ENCODE measurements around the gene TMEM44. TPM values are rescaled to one million over a fixed set of nuclear protein-coding genes. Genes with fewer than 3 reads are reported as not detected.

The TMEM44 gene
- total RNA-seq, 2 experiments from 2014 or later = 1.9 to 2.7 TPM

DNA sequence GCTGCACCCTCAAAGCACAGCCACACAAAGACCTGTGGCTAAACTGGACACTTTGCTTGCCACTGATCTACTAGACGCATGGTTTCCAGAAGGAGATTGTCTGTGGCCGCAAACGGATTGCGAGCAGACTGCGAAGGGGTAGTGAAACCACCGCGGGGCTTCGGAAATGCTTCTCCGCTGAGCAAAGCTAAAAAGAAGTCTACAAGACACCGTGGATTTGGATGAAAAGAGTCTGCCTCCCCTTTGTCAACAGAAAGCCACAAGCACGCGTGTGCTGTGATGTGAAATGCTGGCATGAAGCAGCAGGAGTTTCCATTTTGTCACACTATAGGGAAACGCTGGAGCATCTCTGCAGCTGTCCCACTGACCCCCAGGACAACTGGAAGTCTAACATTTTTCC, 63.0 kb downstream of the TMEM44 start:
- DNase-seq = no peak
- Mint-ChIP-seq H3K4me1 (no peaks in the 10 kb centered on the region), H3K36me3 (ENCODE audit: low read depth) (no peaks in the 10 kb centered on the region), H3K27me3 (peaks cover 21% of the 10 kb centered on the region), H3K9me3 (no peaks in the 10 kb centered on the region), H3K4me3 (no peak overlapping the region), H3K27ac (no peak overlapping the region)
- CTCF ChIA-PET = no interaction called here
- POLR2A ChIA-PET = no interaction called here

- POLR2A ChIA-PET = no interaction called here
- H3K9me3 Mint-ChIP-seq = no peaks in the 10 kb centered on the region
- CTCF ChIA-PET = interaction anchor here (1.0 to 1.3 kb wide), 2 partner anchors 10 to 235 kb away, joined by 3 to 4 read pairs; no protein-coding TSS in a partner anchor
- H3K36me3 Mint-ChIP-seq (ENCODE audit: low read depth) = no peaks in the 10 kb centered on the region
- H3K4me3 Mint-ChIP-seq = no peak overlapping the region
- no peak for DNase-seq
- H3K4me1 Mint-ChIP-seq = no peaks in the 10 kb centered on the region
- H3K27ac Mint-ChIP-seq = no peak overlapping the region
- peaks cover 21% of the 10 kb centered on the region for H3K27me3 Mint-ChIP-seq
Observed at GRCh38 chr3:194569252-194569651, 64.0 kb downstream of the TMEM44 start.

- H3K36me3 Mint-ChIP-seq (ENCODE audit: low read depth) = no peaks in the 10 kb centered on the region
- CTCF ChIA-PET = no interaction called here
- POLR2A ChIA-PET = no interaction called here
Observed at GRCh38 chr3:194565597-194566190, 67.5 kb downstream of the TMEM44 start.

DNA sequence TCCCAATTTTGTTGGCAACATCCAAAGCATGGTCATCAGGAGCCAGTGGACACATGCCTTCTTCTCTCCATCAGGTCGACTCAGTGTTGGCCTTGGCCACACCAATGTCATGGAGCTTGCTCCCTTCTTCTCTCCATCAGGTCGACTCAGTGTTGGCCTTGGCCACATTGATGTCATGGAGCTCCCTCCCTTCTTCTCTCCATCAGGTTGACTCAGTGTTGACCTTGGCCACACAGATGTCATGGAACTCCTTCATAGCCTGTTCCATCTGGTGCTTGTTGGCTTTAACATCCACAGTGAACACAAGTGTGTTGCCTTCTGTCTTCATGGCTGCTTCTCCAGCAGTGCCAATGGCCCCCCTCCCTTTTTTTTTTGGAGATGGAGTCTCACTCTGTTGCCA, 70.2 kb downstream of the TMEM44 start:
- no peak for DNase-seq
- no peaks in the 10 kb centered on the region for H3K4me1 Mint-ChIP-seq
- peaks cover 2% of the 10 kb centered on the region for H3K27me3 Mint-ChIP-seq
- H3K4me3 Mint-ChIP-seq = no peak overlapping the region
- no peaks in the 10 kb centered on the region for H3K9me3 Mint-ChIP-seq
- CTCF ChIA-PET = interaction anchor here (0.7 to 3.4 kb wide), 4 partner anchors 10 to 247 kb away, joined by 3 to 17 read pairs (median 5); no protein-coding TSS in a partner anchor
- POLR2A ChIA-PET = no interaction called here
- no peak overlapping the region for H3K27ac Mint-ChIP-seq
- H3K36me3 Mint-ChIP-seq (ENCODE audit: low read depth) = no peaks in the 10 kb centered on the region

More at GRCh38 chr3:194565597-194566190, 67.5 kb downstream of the TMEM44 start:
- no peaks in the 10 kb centered on the region for H3K4me1 Mint-ChIP-seq
- no peak overlapping the region for H3K4me3 Mint-ChIP-seq
- DNase-seq = no peak
- H3K27ac Mint-ChIP-seq = no peak overlapping the region
- H3K9me3 Mint-ChIP-seq = no peaks in the 10 kb centered on the region
- H3K27me3 Mint-ChIP-seq = peaks cover 2% of the 10 kb centered on the region

DNA sequence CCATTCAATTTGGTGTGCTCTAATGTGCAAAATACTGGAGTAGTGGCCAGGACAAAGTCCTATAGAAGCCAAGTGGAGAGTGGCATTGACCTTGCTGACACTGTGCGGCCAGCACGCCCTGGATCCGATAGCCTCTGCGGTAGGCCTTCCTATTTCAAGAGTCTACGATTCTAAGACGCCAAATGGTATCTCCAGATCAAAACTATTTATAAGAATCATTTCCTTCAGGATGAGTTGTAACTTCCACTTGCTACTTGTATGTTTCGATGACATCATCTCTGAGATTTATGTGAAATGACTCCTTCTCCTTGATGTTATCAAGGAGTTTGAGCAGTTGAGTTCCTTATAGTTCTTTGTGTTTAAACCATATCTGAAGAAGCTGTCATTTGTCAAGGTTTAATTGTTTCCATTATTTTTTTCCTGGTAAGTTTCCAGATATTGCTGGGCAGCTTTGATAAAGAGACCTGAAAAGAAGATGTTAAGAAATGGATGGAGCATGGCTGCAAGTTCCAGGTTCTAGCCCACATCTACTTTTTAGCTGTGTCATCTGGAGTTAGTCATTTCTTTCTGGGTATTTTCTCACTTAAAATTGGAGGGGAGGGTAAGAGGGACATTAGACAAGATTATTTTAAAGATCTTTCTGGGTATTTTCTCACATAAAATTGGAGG, 71.8 kb downstream of the TMEM44 start:
- Mint-ChIP-seq H3K4me1 (peaks cover 3% of the 10 kb centered on the region), H3K9me3 (no peaks in the 10 kb centered on the region)

GRCh38 chr3:194560047-194560446, 73.2 kb downstream of the TMEM44 start:
- Mint-ChIP-seq H3K9me3 (no peaks in the 10 kb centered on the region), H3K27me3 (no peaks in the 10 kb centered on the region), H3K36me3 (ENCODE audit: low read depth) (no peaks in the 10 kb centered on the region), H3K4me1 (peaks cover 3% of the 10 kb centered on the region), H3K4me3 (no peak overlapping the region), H3K27ac (no peak overlapping the region)
- CTCF ChIA-PET = interaction anchor here (0.6 to 0.8 kb wide), 2 partner anchors 20 to 53 kb away, joined by 4 to 6 read pairs; no protein-coding TSS in a partner anchor
- no peak for DNase-seq
- POLR2A ChIA-PET = no interaction called here

More for the DNA sequence above, 71.8 kb downstream of the TMEM44 start:
- no peak overlapping the region for H3K27ac Mint-ChIP-seq
- no peaks in the 10 kb centered on the region for H3K36me3 Mint-ChIP-seq (ENCODE audit: low read depth)
- ChIA-PET POLR2A (no interaction called here), CTCF (interaction anchor here (1.1 to 3.4 kb wide), 4 partner anchors 10 to 23 kb away, joined by 3 to 17 read pairs (median 5); no protein-coding TSS in a partner anchor)
- no peaks in the 10 kb centered on the region for H3K27me3 Mint-ChIP-seq
- DNase-seq = no peak
- H3K4me3 Mint-ChIP-seq = no peak overlapping the region

- POLR2A ChIA-PET = no interaction called here
- H3K4me1 Mint-ChIP-seq = peaks cover 3% of the 10 kb centered on the region
- no peak overlapping the region for H3K27ac Mint-ChIP-seq
- no peak for DNase-seq
- H3K36me3 Mint-ChIP-seq (ENCODE audit: low read depth) = no peaks in the 10 kb centered on the region
- H3K27me3 Mint-ChIP-seq = no peaks in the 10 kb centered on the region
- no peak overlapping the region for H3K4me3 Mint-ChIP-seq
- H3K9me3 Mint-ChIP-seq = no peaks in the 10 kb centered on the region
- CTCF ChIA-PET = interaction anchor here (0.6 to 0.8 kb wide), 2 partner anchors 20 to 52 kb away, joined by 4 to 6 read pairs; no protein-coding TSS in a partner anchor
Observed at GRCh38 chr3:194559530-194559929, 73.7 kb downstream of the TMEM44 start.

DNA sequence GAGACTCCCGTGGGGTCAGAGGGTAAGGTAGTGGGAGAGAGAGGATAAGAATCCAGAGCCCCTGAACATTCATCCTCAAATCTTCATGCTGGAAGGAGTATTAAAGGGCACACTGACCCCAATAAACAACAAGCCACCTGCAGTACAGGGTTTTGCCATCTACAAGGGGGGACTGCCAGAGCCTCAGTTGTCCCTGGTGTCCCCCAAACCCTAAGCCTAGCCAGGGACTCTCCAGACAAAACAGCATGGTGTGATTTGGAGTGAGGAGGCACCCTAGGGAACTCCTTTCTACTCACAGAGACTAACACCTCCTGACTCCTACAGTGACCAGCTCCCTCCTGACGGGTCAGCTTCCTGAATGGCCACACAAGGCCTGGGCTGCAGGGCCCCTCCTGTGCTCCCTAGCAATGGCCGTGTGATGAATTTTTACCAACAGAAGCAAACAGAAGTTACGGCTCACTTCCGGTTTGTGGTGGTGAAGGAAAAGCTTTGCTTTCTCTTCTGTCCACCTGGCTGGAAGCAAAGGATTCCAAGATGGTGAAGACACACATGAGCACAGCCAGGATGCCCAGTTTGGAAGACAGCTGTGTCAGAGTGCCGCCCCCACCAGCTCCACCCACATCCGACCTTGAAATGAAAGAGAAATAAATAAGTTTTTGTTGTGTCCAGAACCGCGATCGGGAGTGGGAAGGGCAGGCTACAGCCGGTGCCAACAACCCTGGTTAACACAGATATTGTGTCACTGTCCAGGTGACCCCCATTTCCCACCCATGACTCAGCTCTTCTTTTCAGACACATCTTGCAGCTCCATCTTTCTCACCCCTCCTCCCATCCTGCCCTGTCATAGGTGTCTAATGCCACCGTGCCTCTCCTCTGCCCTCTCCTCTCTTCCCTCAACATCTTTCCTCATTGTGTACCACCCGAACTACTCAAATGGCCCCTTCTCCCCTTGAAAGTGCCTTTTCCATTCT, 76.8 kb downstream of the TMEM44 start:
- H3K27ac Mint-ChIP-seq = peak overlapping the region; percentile 52

DNA sequence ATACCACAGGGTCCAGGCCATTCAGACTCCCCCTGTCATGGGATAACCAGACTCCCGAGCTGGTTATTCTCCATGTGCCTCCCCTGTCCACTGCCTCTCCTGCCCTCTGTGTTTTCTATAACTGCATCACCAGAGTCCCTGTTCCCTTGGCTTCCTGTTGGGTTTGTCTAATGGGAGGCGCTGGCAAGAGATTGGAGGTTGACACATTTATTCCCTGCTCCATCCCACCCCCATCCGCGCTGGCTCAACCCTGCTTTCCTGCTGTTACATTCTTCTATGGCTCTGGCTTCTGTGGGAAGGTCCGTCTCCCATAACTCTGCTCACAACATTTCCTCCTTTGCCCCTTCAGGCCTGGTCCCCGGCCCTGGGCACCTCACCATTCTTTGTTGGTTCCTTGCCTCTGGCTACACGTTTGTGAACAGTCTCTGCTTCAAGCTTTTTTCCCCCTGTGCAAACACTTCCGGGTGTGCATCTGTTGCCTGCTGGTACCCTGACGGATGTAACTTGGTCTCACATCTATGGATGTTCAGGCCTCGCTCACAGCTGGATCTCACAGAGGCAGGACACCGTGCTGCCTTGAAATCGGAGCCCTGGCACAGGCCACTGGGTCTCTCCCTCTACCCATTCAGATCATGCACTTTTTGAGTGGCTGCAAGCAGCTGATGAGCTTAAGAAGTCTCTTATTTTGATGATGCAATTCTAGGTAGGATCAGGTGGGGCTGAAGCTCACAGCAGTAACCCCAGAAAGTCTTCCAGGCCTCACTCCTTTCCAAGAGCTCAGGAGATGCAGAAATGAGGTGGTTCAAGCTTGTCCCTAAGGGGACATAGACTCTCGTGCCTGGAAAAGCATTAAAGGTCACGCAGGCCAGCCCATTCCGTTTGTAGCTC, 77.8 kb downstream of the TMEM44 start:
- ChIA-PET POLR2A (interaction anchor here (0.6 kb wide), 1 partner anchor 21 kb away, joined by 3 read pairs; no protein-coding TSS in a partner anchor), CTCF (interaction anchor here (0.8 to 1.2 kb wide), 3 partner anchors 19 to 53 kb away, joined by 3 to 8 read pairs (median 3); no protein-coding TSS in a partner anchor)
- DNase-seq = no peak
- peaks cover 3% of the 10 kb centered on the region for H3K4me1 Mint-ChIP-seq
- H3K9me3 Mint-ChIP-seq = no peaks in the 10 kb centered on the region
- no peak overlapping the region for H3K4me3 Mint-ChIP-seq
- no peaks in the 10 kb centered on the region for H3K27me3 Mint-ChIP-seq
- no peaks in the 10 kb centered on the region for H3K36me3 Mint-ChIP-seq (ENCODE audit: low read depth)
- H3K27ac Mint-ChIP-seq = no peak overlapping the region

More for the DNA sequence above, 76.8 kb downstream of the TMEM44 start:
- no peak for DNase-seq
- ChIA-PET CTCF (interaction anchor here (0.6 to 1.2 kb wide), 4 partner anchors 12 to 55 kb away, joined by 3 to 8 read pairs (median 4); no protein-coding TSS in a partner anchor), POLR2A (interaction anchor here (0.6 kb wide), 1 partner anchor 20 kb away, joined by 3 read pairs; no protein-coding TSS in a partner anchor)
- Mint-ChIP-seq H3K27me3 (no peaks in the 10 kb centered on the region), H3K4me3 (peak overlapping the region; percentile 46), H3K36me3 (ENCODE audit: low read depth) (no peaks in the 10 kb centered on the region), H3K9me3 (no peaks in the 10 kb centered on the region), H3K4me1 (peaks cover 3% of the 10 kb centered on the region)

- ChIA-PET CTCF (interaction anchor here (0.8 to 1.7 kb wide), 2 partner anchors 11 to 30 kb away, joined by 3 to 4 read pairs; no protein-coding TSS in a partner anchor), POLR2A (no interaction called here)
Observed at GRCh38 chr3:194554473-194555123, 78.6 kb downstream of the TMEM44 start.

DNA sequence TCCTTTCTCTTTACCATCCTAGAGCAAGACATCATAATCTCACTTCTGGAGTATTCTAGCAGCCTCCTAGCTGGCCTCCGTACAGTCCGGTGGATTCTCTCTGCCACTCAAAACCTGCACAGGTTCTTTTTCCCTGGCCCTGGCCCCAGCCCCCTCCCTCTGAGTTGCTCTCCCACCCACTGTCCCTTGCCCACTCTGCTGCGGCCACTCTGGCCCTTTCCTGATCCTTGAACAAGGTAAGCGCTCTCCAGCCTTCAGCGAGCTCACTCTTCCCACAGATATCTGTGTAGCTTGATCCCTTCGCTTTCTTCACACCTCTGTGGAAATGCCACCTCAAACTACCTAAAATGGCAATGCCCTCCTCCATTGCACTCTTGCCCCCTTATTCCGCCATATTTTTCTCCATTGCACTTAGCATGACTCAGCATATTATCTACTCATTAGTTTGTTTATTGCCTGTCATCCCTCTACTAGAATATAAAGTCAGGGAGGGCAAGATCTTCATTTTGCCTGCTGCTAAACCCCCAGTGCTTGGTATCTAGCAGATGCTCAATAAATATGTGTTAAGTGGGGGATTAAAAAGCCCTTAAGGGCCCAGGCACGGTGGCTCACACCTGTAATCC, 80.8 kb downstream of the TMEM44 start:
- DNase-seq = no peak
- Mint-ChIP-seq H3K27ac (no peak overlapping the region), H3K36me3 (ENCODE audit: low read depth) (peaks cover under 1% of the 10 kb centered on the region), H3K4me1 (peaks cover 3% of the 10 kb centered on the region), H3K9me3 (peaks cover 2% of the 10 kb centered on the region), H3K4me3 (no peak overlapping the region), H3K27me3 (peaks cover under 1% of the 10 kb centered on the region)
- ChIA-PET CTCF (interaction anchor here (1.9 kb wide), 1 partner anchor 10 kb away, joined by 6 read pairs; no protein-coding TSS in a partner anchor), POLR2A (no interaction called here)

More at GRCh38 chr3:194554473-194555123, 78.6 kb downstream of the TMEM44 start:
- Mint-ChIP-seq H3K27ac (no peak overlapping the region), H3K36me3 (ENCODE audit: low read depth) (no peaks in the 10 kb centered on the region), H3K4me3 (no peak overlapping the region), H3K27me3 (no peaks in the 10 kb centered on the region), H3K9me3 (no peaks in the 10 kb centered on the region), H3K4me1 (peaks cover 3% of the 10 kb centered on the region)
- DNase-seq = no peak

All from activated CD4-positive, alpha-beta T cell treated with anti-CD3 and anti-CD28 coated beads, Interleukin-2, amount 10 ng/mL, durations not matched to agents 7 days and 5 days (primary cell).